ENCODE results near the gene HOXB9. TPM values are rescaled to one million over a fixed set of nuclear protein-coding genes. Genes with fewer than 3 reads are reported as not detected.

HOXB9 gene
- not detected for total RNA-seq

- TF ChIP-seq POLR2A (IDR thresholded peaks at IDR 0.05) (no peak), CTCF (IDR thresholded peaks at IDR 0.05 in 4 of 5, conservative IDR thresholded peaks at IDR 0.05 in 1 of 5) (no peak)
- Histone ChIP-seq H3K27ac (no peak within 1 kb of the TSS), H3K27me3 (peaks cover 94 to 100% (median 98%) of the 10 kb centered on the region in 3 donors), H3K9me3 (no peaks in the 10 kb centered on the region), H3K4me3 (peak within 1 kb of the TSS; percentile 39 to 53 (median 48)), H3K36me3 (no peaks in the 10 kb centered on the region), H3K4me1 (peaks cover 13 to 26% of the 10 kb centered on the region in 2 donors)
- in situ Hi-C loops (cut with MboI; ENCODE audit: low sequenced_read_pairs in 4 of 4) (loop anchor here in 1 of 4 donors (10.0 to 25.0 kb wide), 2 partner anchors 111 to 322 kb away; partner anchors contain the start of gene HOXB13), intact Hi-C loops (cut with DNase I; ENCODE audit: low total_unique reads) (no loop called here)
- DNase-seq (no peak), ATAC-seq (no peak)
Observed at GRCh38 chr17:48626245-48627117, at the start of gene HOXB9. Gene HOXB9 (minus strand): TSS chr17:48626358. CDS start chr17:48626269, 89 bp downstream.

DNA sequence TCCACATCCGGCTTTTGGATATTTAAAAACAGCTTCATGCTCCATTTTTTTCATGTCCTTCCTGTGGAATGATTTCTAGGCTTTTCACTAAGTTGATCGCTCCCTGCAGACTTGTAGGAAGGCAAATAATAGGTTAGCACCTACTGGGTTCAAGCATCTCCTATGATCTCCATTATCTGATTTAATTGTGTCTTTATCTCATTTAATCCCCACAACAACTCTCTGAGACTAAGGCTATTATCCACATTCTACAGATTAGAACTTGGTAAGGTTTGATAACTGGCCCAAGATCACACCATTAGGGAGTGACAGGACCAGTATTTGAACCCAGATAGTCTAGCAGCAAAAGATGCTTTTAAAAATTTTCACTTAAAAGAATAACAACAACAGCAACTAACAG lies 46.2 kb upstream of the HOXB9 start:
- no peak for DNase-seq
- no peak for ATAC-seq
- TF ChIP-seq POLR2A (IDR thresholded peaks at IDR 0.05), result no peak
- no peak for TF ChIP-seq CTCF (IDR thresholded peaks at IDR 0.05 in 4 of 5, conservative IDR thresholded peaks at IDR 0.05 in 1 of 5)
- intact Hi-C loops (cut with DNase I; ENCODE audit: low total_unique reads) (loop anchor here (5.0 kb wide), 1 partner anchor 120 kb away; no protein-coding TSS in a partner anchor), in situ Hi-C loops (cut with MboI; ENCODE audit: low sequenced_read_pairs in 4 of 4) (loop anchor here (5.0 to 25.0 kb wide), 4 partner anchors 112 to 215 kb away; partner anchors contain the start of gene ATP5MC1 (in 1 of the 4))
- peak overlapping the region in 1 of 4 donors; percentile 42 for H3K4me3 ChIP-seq
- H3K36me3 ChIP-seq, result no peaks in the 10 kb centered on the region
- H3K9me3 ChIP-seq, result no peaks in the 10 kb centered on the region
- H3K27me3 ChIP-seq, result peaks cover 0 to 25% (median 12%) of the 10 kb centered on the region in 3 donors
- no peak overlapping the region for H3K27ac ChIP-seq
- no peaks in the 10 kb centered on the region for H3K4me1 ChIP-seq

DNA sequence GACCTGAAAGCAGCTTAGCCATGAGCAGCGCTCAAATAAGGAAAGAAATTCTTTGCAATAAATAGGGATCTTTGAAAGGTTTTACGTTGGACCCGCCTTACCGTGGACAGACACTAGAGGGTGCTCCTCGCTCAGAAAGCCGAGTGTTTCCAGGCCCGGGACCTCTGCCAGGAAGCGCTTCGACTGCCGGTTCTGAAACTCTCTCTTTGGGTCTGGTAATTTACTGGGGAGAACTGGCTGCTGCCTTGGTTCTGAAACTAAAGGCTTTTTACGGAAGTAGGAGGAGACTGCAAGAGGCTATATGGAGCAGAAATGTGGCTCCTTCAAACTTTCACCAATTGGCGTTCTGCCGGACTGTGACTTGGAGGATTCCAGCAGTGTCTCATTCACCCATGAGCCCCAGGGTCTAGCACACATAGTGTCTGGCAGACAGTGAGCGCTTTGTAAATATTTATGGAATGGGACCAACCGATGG lies 45.6 kb upstream of the HOXB9 start:
- in situ Hi-C loops (cut with MboI; ENCODE audit: low sequenced_read_pairs in 4 of 4) (loop anchor here (5.0 to 25.0 kb wide), 4 partner anchors 113 to 216 kb away; partner anchors contain the start of gene ATP5MC1 (in 1 of the 4)), intact Hi-C loops (cut with DNase I; ENCODE audit: low total_unique reads) (loop anchor here (2.0 to 5.0 kb wide), 2 partner anchors 121 to 213 kb away; no protein-coding TSS in a partner anchor)
- TF ChIP-seq CTCF (IDR thresholded peaks at IDR 0.05 in 4 of 5, conservative IDR thresholded peaks at IDR 0.05 in 1 of 5) (peak; percentile 69 to 91 (median 81)), POLR2A (IDR thresholded peaks at IDR 0.05) (no peak)
- no peaks in the 10 kb centered on the region for H3K9me3 ChIP-seq
- ATAC-seq, result peak; percentile 84 to 92
- H3K4me3 ChIP-seq, result peak overlapping the region; percentile 35 to 57 (median 48)
- H3K27ac ChIP-seq, result no peak overlapping the region
- H3K4me1 ChIP-seq, result no peaks in the 10 kb centered on the region
- peaks cover 0 to 25% (median 15%) of the 10 kb centered on the region in 3 donors for H3K27me3 ChIP-seq
- DNase-seq, result peak; percentile 50 to 61
- H3K36me3 ChIP-seq, result no peaks in the 10 kb centered on the region

GRCh38 chr17:48663134-48663924 lies 37.2 kb upstream of the HOXB9 start:
- intact Hi-C loops (cut with DNase I; ENCODE audit: low total_unique reads) (no loop called here), in situ Hi-C loops (cut with MboI; ENCODE audit: low sequenced_read_pairs in 4 of 4) (loop anchor here in 1 of 4 donors (10.0 to 25.0 kb wide), 2 partner anchors 141 to 224 kb away; partner anchors contain the start of gene ATP5MC1)
- H3K4me1 ChIP-seq, result no peaks in the 10 kb centered on the region
- no peaks in the 10 kb centered on the region for H3K36me3 ChIP-seq
- no peaks in the 10 kb centered on the region for H3K9me3 ChIP-seq
- TF ChIP-seq CTCF (IDR thresholded peaks at IDR 0.05 in 4 of 5, conservative IDR thresholded peaks at IDR 0.05 in 1 of 5), result no peak
- no peak for TF ChIP-seq POLR2A (IDR thresholded peaks at IDR 0.05)
- peaks cover 7 to 21% (median 15%) of the 10 kb centered on the region in 3 donors for H3K27me3 ChIP-seq
- ATAC-seq (no peak), DNase-seq (no peak)
- H3K4me3 ChIP-seq, result no peak overlapping the region
- H3K27ac ChIP-seq, result no peak overlapping the region

Measured in gastrocnemius medialis (tissue), 4 donors.